Thoracic aorta (tissue), 2 donors: Measurements from ENCODE around the gene CCN5. TPM values are rescaled to one million over a fixed set of nuclear protein-coding genes. Genes with fewer than 3 reads are reported as not detected.

Experiments used
- ATAC-seq: fragments of 150-250 bp; one replicate; pipeline ENCODE4 v1.8.0; 2017; ENCODE audit warnings: low read depth; ENCODE audit not compliant: insufficient number of reproducible peaks, low FRiP score
- DNase-seq: peaks from one replicate; pipeline ENCODE4 v3.0.0-alpha.2; 2020; ENCODE audit warnings: low spot score
- H3K27ac ChIP-seq, 2 donors: fragments of 200-600 bp; sonication (generic); 1 replicate in 1 of 2; 2 replicates in 1 of 2; pipeline ENCODE4 v1.5.1; 2016; ENCODE audit warnings: mild to moderate bottlenecking in 2 of 2, moderate library complexity in 2 of 2
- H3K27me3 ChIP-seq: fragments of 200-600 bp; sonication (generic); replicated peaks from 2 replicates; pipeline ENCODE4 v1.6.0; 2016; ENCODE audit warnings: mild to moderate bottlenecking; ENCODE audit not compliant: insufficient read depth
- H3K36me3 ChIP-seq: fragments of 200-600 bp; sonication (generic); one replicate; pipeline ENCODE4 v1.5.1; 2016
- H3K4me1 ChIP-seq, 2 donors: fragments of 200-600 bp; sonication (generic); 1 replicate in 1 of 2; 2 replicates in 1 of 2; pipeline versions ENCODE4 v1.5.1 to v1.6.0; 2016; ENCODE audit warnings: low read depth in 2 of 2, mild to moderate bottlenecking in 1 of 2; ENCODE audit not compliant: control insufficient read depth in 1 of 2
- H3K4me3 ChIP-seq: fragments of 200-600 bp; sonication (generic); 2 replicates; pipeline ENCODE4 v1.5.1; 2016; ENCODE audit warnings: mild to moderate bottlenecking
- H3K9me3 ChIP-seq: fragments of 200-600 bp; sonication (generic); 2 replicates; pipeline ENCODE4 v1.5.1; 2016
- CTCF ChIP-seq: fragments of 200-600 bp; sonication (generic); IDR thresholded peaks from one replicate; pipeline ENCODE4 v1.5.1; 2019; ENCODE audit warnings: antibody characterized with exemption
- total RNA-seq, 2 donors: library from RNA; depleted of rRNA; stranded (reverse); fragments of >200 nt; gene quantifications; one replicate each; pipeline versions ENCODE4 v1.1.0 to v1.2.3, GENCODE V29; 2016

CCN5 gene
- total RNA-seq, 2 donors from 2014 or later: 652 to 994 TPM

- no peak overlapping the region for H3K4me3 ChIP-seq
- peaks cover 17 to 82% of the 10 kb centered on the region in 2 donors for H3K4me1 ChIP-seq
- H3K9me3 ChIP-seq: no peaks in the 10 kb centered on the region
- no peaks in the 10 kb centered on the region for H3K36me3 ChIP-seq
- no peak for ATAC-seq
- H3K27me3 ChIP-seq: no peaks in the 10 kb centered on the region
- no peak for DNase-seq
- TF ChIP-seq CTCF: no peak
- peak overlapping the region; percentile 86 to 91 for H3K27ac ChIP-seq
Measured at GRCh38 chr20:44743916-44744655, 28.9 kb downstream of the CCN5 start.

- ATAC-seq: no peak
- no peak for DNase-seq
- Histone ChIP-seq H3K9me3 (no peaks in the 10 kb centered on the region), H3K4me1 (peaks cover 15 to 82% of the 10 kb centered on the region in 2 donors), H3K27ac (peak overlapping the region; percentile 86 to 91), H3K4me3 (peak overlapping the region; percentile 76), H3K27me3 (no peaks in the 10 kb centered on the region), H3K36me3 (peaks cover 2% of the 10 kb centered on the region)
- TF ChIP-seq CTCF: no peak
Measured at GRCh38 chr20:44745122-44745597, 30.0 kb downstream of the CCN5 start.

- Histone ChIP-seq H3K27ac (peak within 1 kb of the TSS; percentile 86 to 91), H3K9me3 (no peaks in the 10 kb centered on the region), H3K4me3 (peak within 1 kb of the TSS; percentile 76), H3K27me3 (no peaks in the 10 kb centered on the region), H3K36me3 (peaks cover 5% of the 10 kb centered on the region), H3K4me1 (peaks cover 15 to 84% of the 10 kb centered on the region in 2 donors)
- TF ChIP-seq CTCF: no peak
- ATAC-seq (peak; percentile 42), DNase-seq (no peak)
Measured at GRCh38 chr20:44745598-44746366, 30.6 kb downstream of the CCN5 start, which contains the start of gene KCNK15. TSS of gene KCNK15 (plus strand) at chr20:44745865. CDS start at chr20:44745911, 46 bp downstream.

GRCh38 chr20:44746367-44747165 is 31.4 kb downstream of the CCN5 start:
- peak overlapping the region; percentile 85 to 86 for H3K27ac ChIP-seq
- H3K4me1 ChIP-seq: peaks cover 15 to 77% of the 10 kb centered on the region in 2 donors
- peaks cover 5% of the 10 kb centered on the region for H3K36me3 ChIP-seq
- H3K4me3 ChIP-seq: peak overlapping the region; percentile 76
- ATAC-seq (no peak), DNase-seq (no peak)
- no peak for TF ChIP-seq CTCF
- H3K9me3 ChIP-seq: no peaks in the 10 kb centered on the region
- H3K27me3 ChIP-seq: no peaks in the 10 kb centered on the region
